MCF 10A (cell line): Measurements from ENCODE around the gene SEPTIN11. TPM values are rescaled to one million over a fixed set of nuclear protein-coding genes. Genes with fewer than 3 reads are reported as not detected.

ENCODE experiments used
- BruUV-seq: library from RNA; stranded (reverse); fragments of 400-500 nt; replicated peaks from 2 replicates; lab custom pipeline; 2021; lab: Mats Ljungman, UMichigan
- CTCF ChIA-PET: fragments of 300-600 bp; sonication (Branson Sonifier 250); formaldehyde crosslinking; extraction: SDS; loops from one replicate; lab custom pipeline; 2021; ENCODE audit warnings: antibody characterized with exemption, inconsistent platforms; lab: Yijun Ruan, JAX
- POLR2A ChIA-PET: fragments of 300-600, 350-650 bp; sonication (Branson Sonifier 250); formaldehyde crosslinking; extraction: SDS; loops from one replicate; lab custom pipeline; 2020; ENCODE audit warnings: antibody characterized with exemption, inconsistent platforms; lab: Yijun Ruan, JAX
- DNase-seq: peaks from one replicate; pipeline ENCODE4 v3.0.0-alpha.2; 2018; ENCODE audit not compliant: unreplicated experiment
- H3K27ac Mint-ChIP-seq: one replicate; pipeline ENCODE4 v1.8.0; 2022; ENCODE audit warnings: mild to moderate bottlenecking, low read depth, mixed read lengths; ENCODE audit not compliant: unreplicated experiment
- H3K27me3 Mint-ChIP-seq: one replicate; pipeline ENCODE4 v1.8.0; 2022; ENCODE audit warnings: mixed read lengths; ENCODE audit not compliant: insufficient read depth, unreplicated experiment
- H3K36me3 Mint-ChIP-seq: one replicate; pipeline ENCODE4 v1.8.0; 2022; ENCODE audit warnings: mild to moderate bottlenecking, moderate library complexity, mixed read lengths; ENCODE audit not compliant: insufficient read depth, unreplicated experiment
- H3K4me1 Mint-ChIP-seq: one replicate; pipeline ENCODE4 v1.8.0; 2022; ENCODE audit warnings: mixed read lengths; ENCODE audit not compliant: insufficient read depth, unreplicated experiment
- H3K4me3 Mint-ChIP-seq: one replicate; pipeline ENCODE4 v1.8.0; 2022; ENCODE audit warnings: mild to moderate bottlenecking, moderate library complexity, mixed read lengths; ENCODE audit not compliant: unreplicated experiment
- H3K9me3 Mint-ChIP-seq: one replicate; pipeline ENCODE4 v1.8.0; 2022; ENCODE audit warnings: mixed read lengths; ENCODE audit not compliant: unreplicated experiment
- intact Hi-C: fragments of 100-400 bp; cut with micrococcal nuclease; formaldehyde crosslinking; loops from 2 replicates; pipeline ENCODE4 v1.14.1; 2022
- total RNA-seq: library from RNA; stranded (reverse); gene quantifications from 2 replicates; pipeline ENCODE4 v1.2.3, GENCODE V29; 2022
- TF ChIP-seq, protein P1 (sequence below): fragments of 200-600 bp; IDR thresholded peaks from one replicate; pipeline ENCODE4 v1.8.0; 2022; ENCODE audit warnings: antibody characterized with exemption, mild to moderate bottlenecking; ENCODE audit not compliant: unreplicated experiment

The SEPTIN11 gene
- total RNA-seq, 1 experiment from 2014 or later = 82.7 TPM

DNA sequence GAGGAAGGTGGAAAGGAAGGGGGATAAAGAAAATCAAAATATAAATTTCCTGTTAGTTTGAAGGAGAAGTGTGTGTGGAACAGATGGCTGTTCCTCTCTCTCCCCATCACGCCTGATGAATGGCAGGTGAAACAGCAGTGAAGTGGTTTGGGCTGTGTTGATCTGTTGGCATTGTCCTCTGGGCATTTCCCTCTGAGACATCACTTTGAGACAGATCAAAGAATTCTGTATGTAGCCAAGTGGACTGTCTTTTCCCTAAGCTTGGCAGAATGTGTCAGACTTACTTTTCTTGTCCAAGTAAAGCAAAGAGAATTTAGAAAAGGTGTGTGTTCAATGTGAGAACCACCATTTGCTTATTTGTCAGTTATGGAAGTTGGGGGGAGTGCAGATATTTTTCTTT, 47.5 kb downstream of the SEPTIN11 start:
- Mint-ChIP-seq H3K36me3 (peaks cover 34% of the 10 kb centered on the region), H3K27ac (no peak overlapping the region), H3K4me3 (no peak overlapping the region), H3K9me3 (no peaks in the 10 kb centered on the region), H3K4me1 (no peaks in the 10 kb centered on the region), H3K27me3 (no peaks in the 10 kb centered on the region)
- CTCF ChIA-PET = interaction anchor here (1.1 kb wide), 1 partner anchor 50 kb away, joined by 3 read pairs; no protein-coding TSS in a partner anchor
- no peak for DNase-seq
- POLR2A ChIA-PET = no interaction called here
- no TSS peak for BruUV-seq
- intact Hi-C loops = no loop called here
- TF ChIP-seq, protein P1, sequence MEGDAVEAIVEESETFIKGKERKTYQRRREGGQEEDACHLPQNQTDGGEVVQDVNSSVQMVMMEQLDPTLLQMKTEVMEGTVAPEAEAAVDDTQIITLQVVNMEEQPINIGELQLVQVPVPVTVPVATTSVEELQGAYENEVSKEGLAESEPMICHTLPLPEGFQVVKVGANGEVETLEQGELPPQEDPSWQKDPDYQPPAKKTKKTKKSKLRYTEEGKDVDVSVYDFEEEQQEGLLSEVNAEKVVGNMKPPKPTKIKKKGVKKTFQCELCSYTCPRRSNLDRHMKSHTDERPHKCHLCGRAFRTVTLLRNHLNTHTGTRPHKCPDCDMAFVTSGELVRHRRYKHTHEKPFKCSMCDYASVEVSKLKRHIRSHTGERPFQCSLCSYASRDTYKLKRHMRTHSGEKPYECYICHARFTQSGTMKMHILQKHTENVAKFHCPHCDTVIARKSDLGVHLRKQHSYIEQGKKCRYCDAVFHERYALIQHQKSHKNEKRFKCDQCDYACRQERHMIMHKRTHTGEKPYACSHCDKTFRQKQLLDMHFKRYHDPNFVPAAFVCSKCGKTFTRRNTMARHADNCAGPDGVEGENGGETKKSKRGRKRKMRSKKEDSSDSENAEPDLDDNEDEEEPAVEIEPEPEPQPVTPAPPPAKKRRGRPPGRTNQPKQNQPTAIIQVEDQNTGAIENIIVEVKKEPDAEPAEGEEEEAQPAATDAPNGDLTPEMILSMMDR = no peak

DNA sequence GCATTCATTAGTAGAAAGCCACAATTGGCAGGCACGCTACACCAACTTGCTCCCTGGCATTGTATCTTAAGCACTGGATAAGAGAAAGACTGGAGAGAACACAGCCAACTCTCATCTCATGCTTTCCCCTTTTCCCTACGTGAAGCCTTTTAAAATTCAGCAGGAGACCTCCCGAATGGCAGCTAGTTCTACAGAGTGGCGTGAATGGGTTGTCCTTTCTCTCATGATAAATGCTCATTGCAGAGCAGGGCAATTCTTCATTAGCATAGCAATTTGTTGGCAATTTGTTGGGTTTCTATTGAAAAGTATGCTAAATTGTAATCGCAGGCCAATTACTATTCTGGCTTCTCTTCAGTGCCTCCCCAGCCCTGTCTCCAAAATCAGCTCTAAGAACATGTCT, 48.0 kb downstream of the SEPTIN11 start:
- H3K4me1 Mint-ChIP-seq = no peaks in the 10 kb centered on the region
- no peaks in the 10 kb centered on the region for H3K9me3 Mint-ChIP-seq
- no peaks in the 10 kb centered on the region for H3K27me3 Mint-ChIP-seq
- no peak overlapping the region for H3K27ac Mint-ChIP-seq
- H3K36me3 Mint-ChIP-seq = peaks cover 34% of the 10 kb centered on the region
- ChIA-PET POLR2A (no interaction called here), CTCF (interaction anchor here (1.1 kb wide), 1 partner anchor 50 kb away, joined by 3 read pairs; no protein-coding TSS in a partner anchor)
- no peak for DNase-seq
- intact Hi-C loops = no loop called here
- no TSS peak for BruUV-seq
- H3K4me3 Mint-ChIP-seq = no peak overlapping the region
- TF ChIP-seq, protein P1 = no peak

DNA sequence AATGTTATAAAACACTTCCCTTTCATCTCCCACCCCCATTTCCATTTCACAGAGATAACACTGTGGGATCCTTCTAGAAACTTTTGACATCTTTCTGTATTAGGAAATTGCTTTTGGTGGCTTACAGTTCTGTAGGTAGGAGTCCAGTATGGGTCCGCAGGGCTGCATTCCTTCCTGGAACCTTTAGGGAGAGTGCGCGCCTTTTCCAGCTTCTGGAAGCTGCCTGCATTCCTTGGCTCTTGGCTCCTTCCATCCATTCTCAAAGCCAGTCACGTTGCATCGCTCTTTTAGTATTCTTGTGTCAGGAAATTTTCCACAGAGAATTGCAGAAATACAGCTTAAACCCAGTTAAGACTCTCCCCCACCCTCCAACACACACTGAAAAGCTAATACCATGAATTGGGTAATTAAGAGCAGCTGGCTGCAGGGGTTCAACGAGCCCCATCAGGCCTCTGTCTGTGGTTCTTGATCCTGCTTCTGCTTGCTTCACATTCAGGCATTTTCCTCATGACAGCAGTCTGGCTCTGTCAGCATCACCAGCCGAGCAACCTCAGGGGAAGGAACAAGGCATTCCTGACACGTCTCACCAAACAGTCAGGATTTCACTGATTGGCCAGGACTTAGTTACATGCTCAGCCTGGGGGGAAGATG, 48.8 kb downstream of the SEPTIN11 start:
- DNase-seq = no peak
- TF ChIP-seq, protein P1 = no peak
- no peak overlapping the region for H3K4me3 Mint-ChIP-seq
- intact Hi-C loops = no loop called here
- H3K36me3 Mint-ChIP-seq = peaks cover 38% of the 10 kb centered on the region
- no peaks in the 10 kb centered on the region for H3K27me3 Mint-ChIP-seq
- ChIA-PET CTCF (interaction anchor here (0.7 kb wide), 2 partner anchors 12 to 360 kb away, joined by 3 to 4 read pairs; no protein-coding TSS in a partner anchor), POLR2A (no interaction called here)
- H3K9me3 Mint-ChIP-seq = no peaks in the 10 kb centered on the region
- no peaks in the 10 kb centered on the region for H3K4me1 Mint-ChIP-seq
- H3K27ac Mint-ChIP-seq = peak overlapping the region; percentile 54
- no TSS peak for BruUV-seq

Other genes starting within 250 kb of the SEPTIN11 start
- gene SOWAHB, start 51.6 kb upstream of the SEPTIN11 start, total RNA-seq = 0.12 and 0.58 TPM in 2 replicates
- 297 and 368 TPM in 2 replicates for gene CCNI, start 126.2 kb downstream of the SEPTIN11 start, total RNA-seq
- 23.5 and 28.5 TPM in 2 replicates for gene CCNG2, start 207.5 kb downstream of the SEPTIN11 start, total RNA-seq